Measurements from ENCODE around the gene CLIC6. TPM values are rescaled to one million over a fixed set of nuclear protein-coding genes. Genes with fewer than 3 reads are reported as not detected.
"Not testable (repeated sequence)": the region's sequence is repeated elsewhere in the genome, so short reads cannot be mapped to it uniquely, and the experiment has no call there.

CLIC6 gene
- total RNA-seq, 1 experiment from 2014 or later: 0.25 TPM

DNA sequence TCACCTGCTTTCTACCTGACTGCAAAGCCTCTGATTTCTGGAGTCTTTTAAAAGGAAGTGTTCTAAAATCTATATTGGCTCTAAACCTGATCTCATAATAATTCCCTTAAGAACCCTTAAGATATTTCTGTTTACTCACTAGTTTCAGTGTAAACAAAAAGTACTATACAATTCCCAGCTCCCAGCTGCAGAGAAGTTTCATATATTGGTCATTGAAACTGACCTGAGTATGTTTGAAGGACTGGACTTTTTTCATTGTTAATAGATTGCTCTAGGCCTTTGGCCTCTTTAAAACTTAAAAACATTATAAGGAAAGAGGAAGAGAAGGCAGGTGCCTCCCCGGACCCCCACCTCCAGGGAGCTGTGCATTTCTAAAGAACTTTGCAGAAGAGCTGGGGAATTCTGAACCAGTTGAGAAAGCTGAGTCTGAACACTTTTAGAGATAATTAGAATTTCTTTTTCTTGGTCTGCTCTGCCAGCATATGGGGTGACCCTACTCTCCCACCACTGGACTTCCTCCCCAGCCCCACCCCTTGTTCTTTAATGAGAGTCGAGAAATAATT is 23.7 kb downstream of the CLIC6 start:
- DNase-seq (ENCODE audit: low read depth): no peak

DNA sequence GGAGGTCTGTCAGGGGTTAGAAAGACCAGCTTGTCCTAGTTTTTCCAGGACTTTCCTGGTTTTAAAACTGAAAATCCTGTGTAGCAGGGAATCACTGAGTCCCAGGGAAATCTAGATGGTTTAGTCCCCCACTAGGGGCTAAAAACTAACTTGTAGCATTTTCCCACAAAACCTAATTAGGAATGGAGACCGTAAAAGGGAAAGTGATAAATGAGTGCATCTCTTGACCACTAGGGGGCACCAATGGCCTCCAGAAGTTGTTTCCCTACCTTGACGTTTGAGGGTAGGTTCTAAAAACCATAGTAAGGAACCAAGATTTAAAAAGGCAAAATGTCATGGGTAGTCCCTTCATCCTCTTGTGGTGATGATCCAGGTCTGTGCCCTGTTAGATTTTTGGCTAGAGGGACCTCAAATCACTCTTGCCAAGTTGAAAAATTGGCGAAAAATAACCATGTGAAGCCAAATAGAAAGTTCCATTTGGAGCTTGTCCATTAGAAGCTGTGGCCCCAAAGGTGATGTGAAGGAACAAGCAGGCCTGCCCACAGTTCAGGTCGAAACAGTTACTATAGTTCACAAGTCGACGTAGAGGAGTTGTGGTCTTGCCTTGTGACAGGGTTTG is 24.5 kb downstream of the CLIC6 start:
- peak; percentile 75 for DNase-seq (ENCODE audit: low read depth)

GRCh38 chr21:34695434-34695833 is 26.6 kb downstream of the CLIC6 start:
- peak; percentile 88 for DNase-seq (ENCODE audit: low read depth)

DNA sequence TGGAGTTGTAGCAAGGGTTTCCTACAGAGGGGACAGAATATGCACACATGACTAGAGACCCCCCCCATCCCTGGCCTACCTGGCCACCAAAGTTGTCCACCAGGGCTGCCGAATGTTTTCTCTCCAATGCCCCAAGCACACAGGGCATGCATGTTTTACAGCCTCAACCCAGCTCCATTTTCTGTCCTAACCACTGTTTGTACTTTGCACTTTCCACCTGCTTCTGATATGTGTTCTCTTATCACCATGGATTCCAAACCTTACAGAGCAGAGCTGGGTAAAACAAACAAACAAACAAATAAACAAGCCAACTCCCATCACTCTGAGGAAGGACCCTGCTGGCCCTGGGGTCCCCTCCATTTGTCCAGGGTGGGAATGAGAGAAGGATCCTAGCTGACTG is 27.3 kb downstream of the CLIC6 start:
- no peak for DNase-seq (ENCODE audit: low read depth)

DNA sequence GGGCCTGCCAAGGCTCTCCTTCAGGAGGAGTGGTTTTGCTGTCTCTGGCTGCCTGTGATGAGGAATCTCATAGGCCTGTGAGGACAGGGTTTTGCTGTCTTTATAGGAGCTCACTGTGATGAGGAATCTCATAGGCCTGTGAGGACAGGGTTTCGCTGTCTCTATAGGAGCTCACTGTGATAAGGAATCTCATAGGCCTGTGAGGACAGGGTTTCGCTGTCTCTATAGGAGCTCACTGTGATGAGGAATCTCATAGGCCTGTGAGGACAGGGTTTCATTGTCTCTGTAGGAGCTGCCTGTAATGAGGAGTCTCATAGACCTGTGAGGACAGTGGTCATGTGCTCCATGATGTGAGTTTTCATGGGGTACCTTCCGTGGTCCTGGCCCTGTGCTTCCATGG is 29.0 kb downstream of the CLIC6 start:
- no peak for DNase-seq (ENCODE audit: low read depth)

- peak; percentile 77 for DNase-seq (ENCODE audit: low read depth)
Measured at GRCh38 chr21:34698270-34699015, 29.6 kb downstream of the CLIC6 start.

GRCh38 chr21:34700605-34701004 is 31.8 kb downstream of the CLIC6 start:
- no peak for DNase-seq (ENCODE audit: low read depth)

GRCh38 chr21:34701726-34702125 is 32.9 kb downstream of the CLIC6 start:
- peak; percentile 27 for DNase-seq (ENCODE audit: low read depth)

DNA sequence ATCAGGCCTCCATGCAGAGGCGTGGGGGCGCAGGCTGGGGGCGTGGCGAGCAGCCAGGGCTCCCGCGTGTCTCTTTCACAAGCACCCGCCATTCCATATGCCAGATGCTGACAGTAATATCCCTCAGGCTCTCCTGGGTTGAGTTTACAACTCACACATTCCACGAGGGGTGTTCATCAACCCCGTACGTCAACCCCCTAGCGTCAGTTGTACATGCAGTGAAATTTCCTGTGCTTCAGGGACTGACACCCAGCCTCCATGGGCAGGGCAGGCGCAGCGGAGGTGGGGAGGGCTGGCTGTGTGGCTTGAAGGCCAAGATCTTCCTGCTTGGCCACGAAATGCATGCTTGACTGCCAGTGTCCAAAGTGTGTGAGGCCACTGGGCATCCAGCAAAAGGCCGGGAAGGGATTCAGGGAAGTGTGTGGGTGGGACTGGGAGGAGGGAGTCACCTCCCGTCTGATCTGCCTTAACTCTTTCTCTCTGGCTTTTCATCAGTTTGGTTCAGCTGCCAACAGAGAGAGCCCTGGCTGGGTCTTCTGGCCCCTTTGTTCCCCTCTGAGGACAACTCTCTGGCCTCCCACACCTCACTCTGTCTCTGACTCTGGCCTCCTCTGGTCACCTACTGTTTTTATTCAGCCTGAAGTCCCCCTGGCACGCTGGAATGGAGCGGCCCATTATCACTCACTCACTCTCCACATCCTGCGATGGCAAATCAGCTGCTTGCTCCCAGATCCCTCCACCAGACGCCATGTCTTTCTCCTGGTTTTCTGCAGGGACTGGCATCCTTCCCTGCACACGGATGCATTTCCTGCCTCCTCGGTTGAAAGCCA is 33.8 kb downstream of the CLIC6 start:
- DNase-seq (ENCODE audit: low read depth): peak; percentile 96

DNA sequence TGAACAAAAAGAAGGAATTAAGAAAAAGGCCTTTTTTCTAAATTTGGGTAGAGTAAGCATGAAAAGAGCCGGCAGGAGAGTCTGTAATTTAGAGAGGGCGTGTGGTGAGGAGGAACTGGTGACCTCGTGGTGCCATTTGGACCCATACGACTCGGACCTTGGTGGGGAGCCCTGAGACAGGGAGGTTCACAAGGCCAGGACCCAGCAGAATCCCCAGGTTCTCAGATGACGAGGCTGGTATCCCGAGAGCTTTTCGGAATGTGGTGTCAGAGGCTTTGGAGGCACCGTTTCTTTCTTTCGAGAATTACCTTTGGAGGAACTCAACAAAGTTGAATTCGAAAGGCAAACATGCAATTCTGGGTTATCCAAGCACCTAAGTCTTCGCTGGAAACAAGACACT is 34.8 kb downstream of the CLIC6 start:
- no peak for DNase-seq (ENCODE audit: low read depth)

- DNase-seq (ENCODE audit: low read depth): peak; percentile 30
Measured at GRCh38 chr21:34704119-34704518, 35.3 kb downstream of the CLIC6 start.

GRCh38 chr21:34705011-34705410 is 36.2 kb downstream of the CLIC6 start:
- no peak for DNase-seq (ENCODE audit: low read depth)

DNA sequence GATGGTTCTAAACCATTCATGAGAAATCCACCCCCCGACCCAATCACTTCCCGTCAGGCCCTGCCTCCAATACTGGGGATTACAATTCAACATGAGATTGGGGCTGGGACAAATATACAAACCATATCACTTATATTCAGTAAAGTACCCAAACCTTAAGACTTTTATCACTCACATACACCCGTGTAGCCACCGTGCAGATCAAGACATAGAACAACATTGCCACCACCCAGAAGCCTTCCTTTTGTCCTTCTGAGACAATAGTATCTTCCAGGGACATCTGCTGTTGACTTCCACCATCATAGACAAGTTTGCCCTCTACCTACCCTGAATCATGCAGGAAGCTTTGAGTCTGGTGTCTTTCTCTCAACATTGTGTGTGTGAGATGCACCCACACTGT is 37.5 kb downstream of the CLIC6 start:
- no peak for DNase-seq (ENCODE audit: low read depth)

DNA sequence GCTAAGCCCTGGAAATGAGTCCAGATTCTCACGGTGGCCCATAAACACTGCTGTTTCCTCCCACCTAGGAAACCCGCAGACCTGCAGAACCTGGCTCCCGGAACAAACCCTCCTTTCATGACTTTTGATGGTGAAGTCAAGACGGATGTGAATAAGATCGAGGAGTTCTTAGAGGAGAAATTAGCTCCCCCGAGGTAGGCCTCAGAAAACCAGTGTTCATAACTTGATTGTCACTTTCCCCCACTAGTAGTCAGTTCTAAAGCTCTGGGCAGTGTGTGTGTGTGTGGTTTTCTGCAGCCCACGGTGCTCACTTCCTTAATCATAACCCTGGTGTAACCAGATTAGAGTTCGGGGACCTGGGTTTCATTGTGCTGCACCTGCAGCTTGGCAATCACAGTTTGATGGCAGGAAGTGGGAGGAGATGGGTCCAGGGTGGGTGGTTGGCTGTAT is 39.1 kb downstream of the CLIC6 start:
- no peak for DNase-seq (ENCODE audit: low read depth)

- DNase-seq (ENCODE audit: low read depth): no peak
Measured at GRCh38 chr21:34713621-34714020, 44.8 kb downstream of the CLIC6 start.

DNA sequence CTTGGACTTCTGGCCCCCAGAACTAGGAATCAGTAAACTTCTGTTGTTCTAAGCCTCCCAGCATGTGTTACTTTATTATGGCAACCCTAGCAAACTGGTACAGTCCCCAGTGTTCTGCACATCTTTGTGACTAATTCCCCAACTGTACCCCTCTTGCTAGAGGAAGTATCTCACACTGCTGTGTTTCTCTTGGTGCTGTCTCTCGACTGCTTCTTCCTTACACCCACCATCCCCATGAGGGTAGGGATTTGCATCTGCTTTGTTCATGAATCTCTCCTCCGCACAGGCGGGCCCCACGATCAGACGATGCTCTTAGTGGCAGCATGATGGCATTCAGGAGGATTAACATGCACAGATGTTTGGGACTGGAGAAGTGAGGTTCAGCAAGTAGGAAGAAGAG is 46.7 kb downstream of the CLIC6 start:
- DNase-seq (ENCODE audit: low read depth): no peak

GRCh38 chr21:34715985-34716596 is 47.3 kb downstream of the CLIC6 start:
- DNase-seq (ENCODE audit: low read depth): no peak

- DNase-seq (ENCODE audit: low read depth): not testable (repeated sequence)
Measured at GRCh38 chr21:34718529-34718928, 49.7 kb downstream of the CLIC6 start.

- DNase-seq (ENCODE audit: low read depth): no peak
Measured at GRCh38 chr21:34722684-34723300, 54.0 kb downstream of the CLIC6 start.

DNA sequence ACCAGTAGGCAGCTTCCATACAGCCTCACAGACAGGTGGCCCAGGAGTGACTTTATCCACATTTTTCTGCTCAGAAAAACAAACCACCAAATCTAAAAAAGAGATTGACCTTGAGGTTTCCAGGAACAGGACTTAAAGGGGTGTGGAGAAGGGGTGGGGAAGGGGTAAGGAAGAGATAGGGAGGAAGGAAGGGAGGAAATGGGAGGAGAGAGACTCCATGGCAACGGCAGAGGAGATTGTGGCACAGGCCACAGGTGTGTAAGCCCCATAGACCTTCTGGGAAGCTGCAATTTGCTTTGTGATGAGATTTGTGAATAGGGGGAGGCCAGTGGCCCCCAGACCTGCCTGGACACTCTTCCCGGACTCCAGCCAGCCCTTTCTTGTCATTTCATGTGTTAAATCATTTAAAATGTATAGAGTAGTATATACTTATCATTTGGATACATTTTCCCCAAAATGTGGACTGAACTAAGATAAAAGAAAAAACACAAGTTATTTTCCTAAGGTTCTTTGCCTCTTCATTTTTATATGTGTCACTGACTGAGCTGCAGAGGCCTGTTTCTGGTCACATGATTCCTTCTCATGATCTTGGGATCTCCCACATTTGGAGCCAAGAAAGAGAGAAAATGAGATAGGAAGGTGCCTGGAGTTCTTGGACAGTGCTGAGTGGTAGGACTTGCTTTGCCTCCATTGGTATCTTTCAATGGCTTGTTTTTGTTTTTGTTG is 55.5 kb downstream of the CLIC6 start:
- DNase-seq (ENCODE audit: low read depth): no peak

DNA sequence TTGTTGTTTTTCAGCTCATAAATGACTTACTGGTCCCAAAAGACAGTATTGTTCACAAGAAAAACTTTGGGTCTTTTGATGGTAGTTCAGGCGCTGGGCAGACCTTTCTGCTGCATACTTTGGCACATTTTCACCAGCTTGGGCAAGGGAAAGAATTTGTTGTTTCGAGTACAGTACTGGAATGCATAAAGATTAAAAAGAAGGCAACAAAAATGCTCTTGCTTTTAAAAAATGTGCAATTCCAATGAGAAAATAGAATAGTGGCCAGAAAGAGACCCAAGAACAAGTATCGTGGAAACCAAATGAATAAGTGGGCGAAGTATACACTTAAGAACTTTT is 56.0 kb downstream of the CLIC6 start:
- no peak for DNase-seq (ENCODE audit: low read depth)

Measured in M059J (cell line).